Tibial artery (tissue), 4 donors: ENCODE data around the gene LRRC27.

Source experiments
- DNase-seq, 2 donors: peaks; one replicate each; pipeline ENCODE4 v3.0.0-alpha.2; 2019
- H3K27ac ChIP-seq, 2 donors: fragments of 200-600 bp; sonication (generic) in 1 of 2; 1 replicate in 1 of 2; 2 replicates in 1 of 2; pipeline ENCODE4 v1.5.1; 2018 to 2019; ENCODE audit warnings: mild to moderate bottlenecking in 1 of 2
- H3K27me3 ChIP-seq, 2 donors: fragments of 200-600 bp; sonication (generic) in 1 of 2; one replicate each; pipeline versions ENCODE4 v1.5.1 to v1.6.0; 2016 to 2019
- H3K36me3 ChIP-seq, 3 donors: fragments of 200-600 bp; sonication (generic) in 2 of 3; one replicate each; pipeline ENCODE4 v1.5.1; 2016 to 2019; ENCODE audit warnings: mild to moderate bottlenecking in 2 of 3
- H3K4me1 ChIP-seq, 4 donors: fragments of 200-600 bp; sonication (generic) in 2 of 4; 1 replicate in 3 of 4; 2 replicates in 1 of 4; pipeline ENCODE4 v1.5.1; 2016 to 2019
- H3K4me3 ChIP-seq, 2 donors: fragments of 200-600 bp; sonication (generic) in 1 of 2; 1 replicate in 1 of 2; 2 replicates in 1 of 2; pipeline ENCODE4 v1.5.1; 2018 to 2019; ENCODE audit warnings: mild to moderate bottlenecking in 2 of 2
- H3K9me3 ChIP-seq, 3 donors: fragments of 200-600 bp; sonication (generic) in 1 of 3; one replicate each; pipeline ENCODE4 v1.5.1; 2016 to 2019
- CTCF ChIP-seq, 2 experiments: fragments of 200-600 bp in 1 of 2; fragments of 450-650 bp in 1 of 2; IDR thresholded peaks; one replicate each; pipeline ENCODE4 v1.5.1; 2017 to 2019; ENCODE audit warnings: antibody characterized with exemption in 2 of 2, mild to moderate bottlenecking in 1 of 2, moderate library complexity in 1 of 2
- intact Hi-C: fragments of 100-400 bp; cut with DNase I; formaldehyde crosslinking; loops from one replicate; pipeline ENCODE4 v1.15.0; 2023; ENCODE audit warnings: low total_unique reads

LRRC27 gene

GRCh38 chr10:132427006-132427771, 95.2 kb downstream of the LRRC27 start:
- no peak for TF ChIP-seq CTCF (IDR thresholded peaks at IDR 0.05)
- Histone ChIP-seq H3K27ac (no peak overlapping the region), H3K9me3 (no peaks in the 10 kb centered on the region), H3K36me3 (no peaks in the 10 kb centered on the region), H3K4me3 (no peak overlapping the region), H3K27me3 (no peaks in the 10 kb centered on the region), H3K4me1 (peaks cover 0 to 17% (median 4%) of the 10 kb centered on the region in 4 donors)
- intact Hi-C loops, result no loop called here
- no peak for DNase-seq

- Histone ChIP-seq H3K36me3 (no peaks in the 10 kb centered on the region), H3K9me3 (no peaks in the 10 kb centered on the region), H3K4me3 (no peak overlapping the region), H3K27me3 (no peaks in the 10 kb centered on the region), H3K4me1 (peaks cover 0 to 14% (median 0%) of the 10 kb centered on the region in 4 donors), H3K27ac (no peak overlapping the region)
- intact Hi-C loops, result no loop called here
- DNase-seq, result no peak
- TF ChIP-seq CTCF (IDR thresholded peaks at IDR 0.05), result no peak
Measured at GRCh38 chr10:132427939-132428367, 96.0 kb downstream of the LRRC27 start.

GRCh38 chr10:132428486-132428995, 96.5 kb downstream of the LRRC27 start:
- H3K27ac ChIP-seq, result no peak overlapping the region
- H3K9me3 ChIP-seq, result no peaks in the 10 kb centered on the region
- no peaks in the 10 kb centered on the region for H3K27me3 ChIP-seq
- no peak for TF ChIP-seq CTCF (IDR thresholded peaks at IDR 0.05)
- peaks cover 0 to 12% (median 0%) of the 10 kb centered on the region in 4 donors for H3K4me1 ChIP-seq
- DNase-seq, result no peak
- intact Hi-C loops, result no loop called here
- no peak overlapping the region for H3K4me3 ChIP-seq
- H3K36me3 ChIP-seq, result no peaks in the 10 kb centered on the region
